Peyer's patch (tissue), 4 donors: ENCODE data around the gene ANP32D. TPM values are rescaled to one million over a fixed set of nuclear protein-coding genes. Genes with fewer than 3 reads are reported as not detected.
"Not testable (repeated sequence)": the region's sequence is repeated elsewhere in the genome, so short reads cannot be mapped to it uniquely, and the experiment has no call there.

Experiments used
- DNase-seq, 3 donors: peaks; one replicate each; pipeline ENCODE4 v3.0.0-alpha.2; 2017 to 2019
- H3K27ac ChIP-seq, 4 donors: fragments of 200-600 bp; sonication (generic); one replicate each; pipeline ENCODE4 v1.5.1; 2016 to 2019
- H3K27me3 ChIP-seq, 2 donors: fragments of 200-600 bp; sonication (generic); one replicate each; pipeline ENCODE4 v1.5.1; 2019
- H3K36me3 ChIP-seq, 3 donors: fragments of 200-600 bp; sonication (generic); one replicate each; pipeline ENCODE4 v1.5.1; 2016 to 2019
- H3K4me1 ChIP-seq, 4 donors: fragments of 200-600 bp; sonication (generic); one replicate each; pipeline ENCODE4 v1.5.1; 2016 to 2019
- H3K4me3 ChIP-seq, 4 donors: fragments of 200-600 bp; sonication (generic); 1 replicate in 3 of 4; 2 replicates in 1 of 4; pipeline ENCODE4 v1.5.1; 2016 to 2019; ENCODE audit warnings: mild to moderate bottlenecking in 1 of 4
- H3K9me3 ChIP-seq, 4 donors: fragments of 200-600 bp; sonication (generic); one replicate each; pipeline ENCODE4 v1.5.1; 2016 to 2019; ENCODE audit warnings: mild to moderate bottlenecking in 1 of 4
- CTCF ChIP-seq, 6 experiments: fragments of 450-650 bp in 4 of 6; fragments of 200-600 bp in 2 of 6; sonication (generic) in 1 of 6; IDR thresholded peaks; one replicate each; pipeline ENCODE4 v1.5.1; 2017 to 2019; ENCODE audit warnings: antibody characterized with exemption in 6 of 6, mild to moderate bottlenecking in 3 of 6, moderate library complexity in 1 of 6
- POLR2A ChIP-seq, 2 donors: fragments of 450-650 bp; IDR thresholded peaks; one replicate each; pipeline ENCODE4 v1.5.1; 2017; ENCODE audit warnings: antibody characterized with exemption in 2 of 2, mild to moderate bottlenecking in 2 of 2, moderate library complexity in 2 of 2
- total RNA-seq, 4 donors: library from RNA; depleted of rRNA; stranded (reverse); fragments of >200 nt; gene quantifications; one replicate each; pipeline ENCODE4 v1.1.0, GENCODE V29; 2016

ANP32D gene
- total RNA-seq, 4 donors from 2014 or later, result not detected

DNA sequence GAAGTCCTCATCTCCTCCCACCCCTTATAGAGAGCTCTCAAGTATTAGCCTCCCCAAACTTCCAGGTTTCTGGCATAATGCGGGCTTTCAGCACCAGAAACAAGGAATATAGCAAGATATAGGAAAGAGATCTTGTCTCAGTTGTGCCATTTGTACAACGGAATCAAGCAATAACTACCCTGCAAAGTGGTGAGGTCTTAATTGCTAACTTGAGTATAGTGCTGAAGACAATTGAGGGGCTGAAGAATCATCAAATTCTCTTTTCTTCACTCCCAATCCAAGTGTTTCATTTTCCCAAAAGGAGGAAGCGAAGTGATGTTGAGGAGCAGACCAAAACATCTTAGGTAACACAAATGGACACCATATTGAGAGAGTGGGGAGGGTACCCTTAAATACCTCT lies 26.8 kb upstream of the ANP32D start:
- H3K27me3 ChIP-seq, result no peaks in the 10 kb centered on the region
- no peak overlapping the region for H3K4me3 ChIP-seq
- DNase-seq, result no peak
- no peaks in the 10 kb centered on the region for H3K36me3 ChIP-seq
- H3K4me1 ChIP-seq, result no peaks in the 10 kb centered on the region
- no peak overlapping the region for H3K27ac ChIP-seq
- no peak for TF ChIP-seq CTCF (IDR thresholded peaks at IDR 0.05)
- no peak for TF ChIP-seq POLR2A (IDR thresholded peaks at IDR 0.05)
- no peaks in the 10 kb centered on the region for H3K9me3 ChIP-seq

DNA sequence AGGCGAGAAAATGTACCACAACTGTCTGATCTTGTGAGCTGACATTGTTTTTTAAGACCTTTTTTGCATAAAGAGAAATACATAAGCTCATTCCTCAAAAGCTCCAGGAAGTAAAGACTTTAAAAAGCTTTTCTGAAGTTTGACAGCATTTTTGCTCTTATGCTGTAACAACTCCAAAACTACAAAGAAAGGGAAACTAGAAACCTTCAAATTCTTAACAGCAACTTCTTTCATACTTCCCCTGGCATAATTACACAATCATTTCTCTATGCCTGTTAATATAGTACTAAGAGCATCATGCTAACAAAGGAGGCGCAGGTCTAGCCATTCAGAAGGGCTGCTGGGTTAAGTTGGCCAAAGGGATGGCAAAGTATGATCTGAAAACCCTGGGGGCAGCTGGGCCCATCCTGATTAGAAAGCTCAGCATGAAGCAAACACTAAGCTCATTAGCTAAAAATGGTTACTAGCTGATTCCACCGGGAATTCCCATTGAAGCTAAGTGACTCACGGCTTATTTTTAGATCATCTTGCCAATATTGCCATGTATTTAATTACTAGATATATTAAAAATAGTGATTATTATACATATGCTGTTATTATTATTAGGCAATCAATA lies 26.1 kb upstream of the ANP32D start:
- H3K27ac ChIP-seq, result no peak overlapping the region
- H3K36me3 ChIP-seq, result no peaks in the 10 kb centered on the region
- no peak for TF ChIP-seq POLR2A (IDR thresholded peaks at IDR 0.05)
- no peak for TF ChIP-seq CTCF (IDR thresholded peaks at IDR 0.05)
- H3K9me3 ChIP-seq, result no peaks in the 10 kb centered on the region
- no peaks in the 10 kb centered on the region for H3K27me3 ChIP-seq
- H3K4me1 ChIP-seq, result no peaks in the 10 kb centered on the region
- H3K4me3 ChIP-seq, result no peak overlapping the region
- no peak for DNase-seq

- no peak for TF ChIP-seq CTCF (IDR thresholded peaks at IDR 0.05)
- TF ChIP-seq POLR2A (IDR thresholded peaks at IDR 0.05), result no peak
- Histone ChIP-seq H3K4me1 (no peaks in the 10 kb centered on the region), H3K27me3 (no peaks in the 10 kb centered on the region), H3K4me3 (no peak overlapping the region), H3K27ac (no peak overlapping the region), H3K9me3 (no peaks in the 10 kb centered on the region), H3K36me3 (no peaks in the 10 kb centered on the region)
- no peak for DNase-seq
These were observed 24.6 kb upstream of the ANP32D start for GRCh38 chr12:48447755-48448154.

GRCh38 chr12:48451372-48451771 lies 21.0 kb upstream of the ANP32D start:
- Histone ChIP-seq H3K4me1 (no peaks in the 10 kb centered on the region), H3K27me3 (no peaks in the 10 kb centered on the region), H3K4me3 (no peak overlapping the region), H3K9me3 (no peaks in the 10 kb centered on the region), H3K27ac (no peak overlapping the region), H3K36me3 (no peaks in the 10 kb centered on the region)
- TF ChIP-seq CTCF (IDR thresholded peaks at IDR 0.05), result no peak
- TF ChIP-seq POLR2A (IDR thresholded peaks at IDR 0.05), result no peak
- DNase-seq, result no peak

GRCh38 chr12:48452961-48453360 lies 19.4 kb upstream of the ANP32D start:
- not testable (repeated sequence) for H3K4me1 ChIP-seq, H3K4me3 ChIP-seq, H3K27me3 ChIP-seq, DNase-seq, H3K27ac ChIP-seq, H3K36me3 ChIP-seq, H3K9me3 ChIP-seq

GRCh38 chr12:48454667-48455066 lies 17.7 kb upstream of the ANP32D start:
- TF ChIP-seq POLR2A (IDR thresholded peaks at IDR 0.05) (no peak), CTCF (IDR thresholded peaks at IDR 0.05) (peak in 4 of 6 experiments; percentile 7 to 33 (median 14))
- no peaks in the 10 kb centered on the region for H3K36me3 ChIP-seq
- no peak overlapping the region for H3K27ac ChIP-seq
- DNase-seq, result no peak
- no peaks in the 10 kb centered on the region for H3K4me1 ChIP-seq
- H3K9me3 ChIP-seq, result no peaks in the 10 kb centered on the region
- H3K27me3 ChIP-seq, result no peaks in the 10 kb centered on the region
- no peak overlapping the region for H3K4me3 ChIP-seq
